ENCODE measurements around the gene KANSL2.

KANSL2 gene

GRCh38 chr12:48691826-48692487 is 9.9 kb upstream of the KANSL2 start:
- H3K79me2 ChIP-seq (ENCODE audit: insufficient read depth, low read depth), result 0 out of 2 replicates have a peak, but pooled peaks cover 5% of the 10 kb centered on the region
- H3K4me3 ChIP-seq (IDR thresholded peaks at IDR 0.05; ENCODE audit: insufficient read depth, low read depth, low read length), result no peak overlapping the region
- no peaks in the 10 kb centered on the region; the same call in 1 of the 2 replicates for H4K20me1 ChIP-seq (ENCODE audit: insufficient read depth)
- H3K36me3 ChIP-seq (ENCODE audit: insufficient read depth), result peaks cover 18% of the 10 kb centered on the region; the same call in 1 of the 2 replicates
- TF ChIP-seq CTCF (conservative IDR thresholded peaks at IDR 0.05; ENCODE audit: low read depth, low read length), result no peak
- H3K4me2 ChIP-seq, result no peak overlapping the region
- H3K27ac ChIP-seq, result no peak overlapping the region
- no peak overlapping the region for H2AFZ ChIP-seq (ENCODE audit: low read depth)
- H3K9ac ChIP-seq, result no peak overlapping the region
- H3K27me3 ChIP-seq (ENCODE audit: insufficient read depth, low read depth), result no peaks in the 10 kb centered on the region
- H3K4me1 ChIP-seq (ENCODE audit: low read depth, poor library complexity, severe bottlenecking), result no peaks in the 10 kb centered on the region

- no peaks in the 10 kb centered on the region for H3K4me1 ChIP-seq (ENCODE audit: low read depth, poor library complexity, severe bottlenecking)
- H3K79me2 ChIP-seq (ENCODE audit: insufficient read depth, low read depth), result no peaks in the 10 kb centered on the region
- H3K9ac ChIP-seq, result no peak overlapping the region
- no peak overlapping the region for H2AFZ ChIP-seq (ENCODE audit: low read depth)
- H3K4me2 ChIP-seq, result no peak overlapping the region
- peaks cover 18% of the 10 kb centered on the region; the same call in 1 of the 2 replicates for H3K36me3 ChIP-seq (ENCODE audit: insufficient read depth)
- H3K27me3 ChIP-seq (ENCODE audit: insufficient read depth, low read depth), result no peaks in the 10 kb centered on the region
- no peak for TF ChIP-seq CTCF (conservative IDR thresholded peaks at IDR 0.05; ENCODE audit: low read depth, low read length)
- H4K20me1 ChIP-seq (ENCODE audit: insufficient read depth), result no peaks in the 10 kb centered on the region
- no peak overlapping the region for H3K27ac ChIP-seq
- H3K4me3 ChIP-seq (IDR thresholded peaks at IDR 0.05; ENCODE audit: insufficient read depth, low read depth, low read length), result no peak overlapping the region
Measured at GRCh38 chr12:48690990-48691389, 9.0 kb upstream of the KANSL2 start.

- no peak overlapping the region for H2AFZ ChIP-seq (ENCODE audit: low read depth)
- H3K36me3 ChIP-seq (ENCODE audit: insufficient read depth), result peaks cover 18% of the 10 kb centered on the region; the same call in 1 of the 2 replicates
- H3K4me3 ChIP-seq (IDR thresholded peaks at IDR 0.05; ENCODE audit: insufficient read depth, low read depth, low read length), result no peak overlapping the region
- no peaks in the 10 kb centered on the region for H3K27me3 ChIP-seq (ENCODE audit: insufficient read depth, low read depth)
- H3K9ac ChIP-seq, result no peak overlapping the region
- H3K27ac ChIP-seq, result no peak overlapping the region
- no peak overlapping the region for H3K4me2 ChIP-seq
- H3K79me2 ChIP-seq (ENCODE audit: insufficient read depth, low read depth), result no peaks in the 10 kb centered on the region
- TF ChIP-seq CTCF (conservative IDR thresholded peaks at IDR 0.05; ENCODE audit: low read depth, low read length), result no peak
- no peaks in the 10 kb centered on the region for H3K4me1 ChIP-seq (ENCODE audit: low read depth, poor library complexity, severe bottlenecking)
- no peaks in the 10 kb centered on the region for H4K20me1 ChIP-seq (ENCODE audit: insufficient read depth)
Measured at GRCh38 chr12:48690436-48690835, 8.4 kb upstream of the KANSL2 start.

GRCh38 chr12:48688836-48689235 is 6.8 kb upstream of the KANSL2 start:
- Histone ChIP-seq H3K4me2 (no peak overlapping the region), H3K27ac (no peak overlapping the region), H3K27me3 (ENCODE audit: insufficient read depth, low read depth) (no peaks in the 10 kb centered on the region), H3K9ac (no peak overlapping the region), H3K79me2 (ENCODE audit: insufficient read depth, low read depth) (no peaks in the 10 kb centered on the region), H3K4me3 (IDR thresholded peaks at IDR 0.05; ENCODE audit: insufficient read depth, low read depth, low read length) (no peak overlapping the region), H3K36me3 (ENCODE audit: insufficient read depth) (peaks cover 7% of the 10 kb centered on the region; the same call in 1 of the 2 replicates), H2AFZ (ENCODE audit: low read depth) (no peak overlapping the region), H3K4me1 (ENCODE audit: low read depth, poor library complexity, severe bottlenecking) (no peaks in the 10 kb centered on the region), H4K20me1 (ENCODE audit: insufficient read depth) (no peaks in the 10 kb centered on the region)
- TF ChIP-seq CTCF (conservative IDR thresholded peaks at IDR 0.05; ENCODE audit: low read depth, low read length), result no peak

Measured in KMS-11 (cell line).